GM15510 (cell line): ENCODE results near the gene MNX1.
A peak's percentile ranks its signal among the peaks of the same experiment; 100 is the strongest.

ENCODE experiments used
- POLR2A ChIP-seq: IDR thresholded peaks from 3 replicates; pipeline ENCODE4 v1.6.1; 2011; ENCODE audit warnings: borderline replicate concordance; ENCODE audit not compliant: insufficient read length; ENCODE audit errors: extremely low read depth

Gene MNX1

DNA sequence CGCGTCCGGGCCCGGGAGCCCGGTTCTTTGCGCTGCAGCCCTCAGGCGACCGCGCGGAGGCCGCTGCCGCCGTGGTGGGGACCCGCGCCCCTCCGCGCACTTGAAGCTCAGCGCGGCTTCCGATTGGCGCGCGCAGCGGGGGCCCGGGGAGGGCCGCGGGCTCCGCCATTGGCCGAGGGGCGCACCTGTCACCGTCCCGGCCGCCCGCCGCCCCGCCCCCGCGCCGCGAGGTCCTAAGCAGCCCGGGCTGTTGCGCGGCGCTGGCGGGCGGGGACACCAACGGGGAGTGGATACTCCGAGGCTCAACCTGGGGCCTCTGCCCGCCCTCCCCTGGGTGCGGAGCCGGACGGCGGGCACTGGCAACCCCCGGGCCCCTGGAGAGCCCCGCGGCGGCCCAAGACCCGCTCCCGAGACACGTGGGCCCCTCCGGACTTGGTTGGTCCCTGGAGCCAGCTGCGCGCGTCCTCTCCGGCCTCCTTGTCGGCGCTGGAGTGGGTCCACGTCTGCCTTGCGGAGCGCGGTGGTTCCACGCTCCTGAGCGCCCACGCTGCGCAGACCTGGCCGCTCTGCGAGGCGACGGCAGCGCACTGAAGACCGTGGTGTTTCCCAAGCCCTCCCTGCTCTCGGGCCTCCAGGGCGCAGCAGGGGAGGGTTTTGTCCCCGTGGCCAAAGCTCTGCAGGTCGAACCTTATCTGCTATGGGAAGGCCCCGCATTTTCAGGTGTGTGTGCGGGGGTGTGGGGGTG lies at the start of gene MNX1:
MNX1 (minus strand) TSS at position 76 of the 745 bp plus-strand sequence. CDS start 313 bp downstream, outside the sequence.
- peak; percentile 68 for TF ChIP-seq POLR2A

GRCh38 chr7:157059534-157059933 lies 49.1 kb upstream of the MNX1 start:
- TF ChIP-seq POLR2A = no peak

DNA sequence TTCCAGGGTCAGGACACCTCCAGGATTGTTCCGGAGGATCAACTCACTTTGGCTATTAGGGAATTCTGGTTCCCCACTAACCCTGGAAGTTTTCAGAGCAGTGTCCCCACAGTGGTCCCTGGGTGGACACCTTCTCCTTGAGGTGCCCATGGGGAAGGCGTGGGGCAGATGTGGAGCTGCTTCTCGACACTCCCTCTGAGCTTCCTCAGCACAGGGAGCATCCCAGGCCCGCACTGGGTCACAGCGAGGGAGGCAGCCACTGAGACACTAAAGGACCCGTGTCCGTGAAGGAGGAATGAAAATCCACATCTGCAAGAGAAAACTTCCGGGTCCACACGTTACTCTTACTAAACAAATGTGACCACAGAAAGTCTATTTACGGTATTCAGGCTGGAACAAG lies 48.2 kb upstream of the MNX1 start:
- no peak for TF ChIP-seq POLR2A

DNA sequence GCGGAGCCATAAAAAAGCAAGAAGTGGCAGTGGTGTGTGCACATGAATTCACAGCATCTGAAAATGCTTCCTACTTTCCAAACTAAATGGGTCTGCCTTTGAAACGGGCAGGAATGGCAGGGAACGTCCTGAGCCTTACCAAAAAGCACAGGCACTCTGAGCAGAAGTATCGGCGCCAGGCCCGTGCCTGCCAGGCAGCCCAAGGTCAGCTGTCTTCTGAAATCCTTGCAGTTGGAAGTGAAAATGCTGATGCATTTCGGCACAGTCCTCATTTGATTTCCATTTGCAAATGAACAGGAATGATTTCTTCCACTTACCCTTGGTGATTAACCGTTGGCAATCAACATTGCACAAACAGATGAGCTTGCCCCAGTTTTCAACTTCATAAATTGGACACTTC lies 47.6 kb upstream of the MNX1 start:
- TF ChIP-seq POLR2A = no peak

GRCh38 chr7:157056957-157057902 lies 46.8 kb upstream of the MNX1 start:
- TF ChIP-seq POLR2A = no peak

GRCh38 chr7:157056246-157056645 lies 45.8 kb upstream of the MNX1 start:
- TF ChIP-seq POLR2A = no peak

GRCh38 chr7:157054927-157055326 lies 44.5 kb upstream of the MNX1 start:
- TF ChIP-seq POLR2A = no peak

DNA sequence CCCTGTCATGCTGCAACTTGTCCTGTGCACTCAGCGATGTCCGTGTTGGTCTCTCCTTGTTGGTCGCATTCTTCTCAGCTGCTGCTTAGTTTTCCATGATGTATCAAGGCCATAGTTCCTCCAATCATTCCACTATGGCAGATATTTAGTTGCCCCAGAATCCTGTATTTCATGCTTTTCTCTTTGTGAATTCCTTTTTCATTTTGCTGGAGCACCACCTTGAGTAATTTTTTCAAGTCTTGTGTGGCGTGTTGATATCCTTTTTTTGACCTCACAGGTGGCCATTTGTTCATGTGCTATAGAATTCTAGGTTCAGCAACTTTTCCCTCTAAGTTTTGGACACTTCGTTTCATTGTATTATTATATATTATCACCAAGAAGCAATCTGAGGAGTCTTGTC lies 42.7 kb upstream of the MNX1 start:
- TF ChIP-seq POLR2A = no peak

DNA sequence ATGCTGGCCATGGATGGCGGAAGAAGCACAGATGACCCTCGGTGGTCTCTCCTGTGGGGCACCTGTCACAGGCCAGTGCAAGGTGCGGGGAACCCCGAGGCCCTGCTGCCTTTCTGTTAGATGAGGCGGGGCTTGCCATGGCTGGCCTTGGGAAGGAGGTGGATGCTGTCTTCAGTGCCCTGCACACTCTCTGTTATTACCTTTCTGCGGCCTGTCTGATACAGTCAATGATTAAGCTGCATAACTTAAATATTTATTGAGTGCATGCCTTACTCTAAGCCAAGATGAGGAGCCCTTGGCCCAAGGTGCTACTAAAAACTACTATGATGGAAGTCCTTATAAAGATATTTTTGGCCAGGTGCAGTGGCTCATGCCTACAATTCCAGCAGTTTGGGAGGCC lies 36.7 kb upstream of the MNX1 start:
- no peak for TF ChIP-seq POLR2A

DNA sequence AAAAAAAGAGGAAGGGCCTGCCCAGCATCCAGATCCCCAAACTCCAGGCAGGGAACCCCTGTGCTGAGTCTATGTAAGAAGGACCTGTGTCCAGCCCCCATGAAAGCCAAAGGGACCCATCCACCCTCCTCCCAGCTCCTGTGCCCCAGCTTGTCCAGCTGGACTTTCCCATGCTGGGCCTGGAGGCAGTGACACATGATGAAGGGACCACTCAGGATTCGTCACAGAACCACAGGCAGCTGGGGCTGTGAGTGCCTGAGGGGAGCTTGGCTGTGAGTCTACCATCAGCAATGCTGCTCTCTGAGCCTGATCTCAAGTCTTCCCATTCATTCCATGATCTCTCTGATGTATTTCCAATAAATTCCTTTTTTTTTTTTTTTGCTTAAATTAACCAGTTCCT lies 36.2 kb upstream of the MNX1 start:
- no peak for TF ChIP-seq POLR2A

DNA sequence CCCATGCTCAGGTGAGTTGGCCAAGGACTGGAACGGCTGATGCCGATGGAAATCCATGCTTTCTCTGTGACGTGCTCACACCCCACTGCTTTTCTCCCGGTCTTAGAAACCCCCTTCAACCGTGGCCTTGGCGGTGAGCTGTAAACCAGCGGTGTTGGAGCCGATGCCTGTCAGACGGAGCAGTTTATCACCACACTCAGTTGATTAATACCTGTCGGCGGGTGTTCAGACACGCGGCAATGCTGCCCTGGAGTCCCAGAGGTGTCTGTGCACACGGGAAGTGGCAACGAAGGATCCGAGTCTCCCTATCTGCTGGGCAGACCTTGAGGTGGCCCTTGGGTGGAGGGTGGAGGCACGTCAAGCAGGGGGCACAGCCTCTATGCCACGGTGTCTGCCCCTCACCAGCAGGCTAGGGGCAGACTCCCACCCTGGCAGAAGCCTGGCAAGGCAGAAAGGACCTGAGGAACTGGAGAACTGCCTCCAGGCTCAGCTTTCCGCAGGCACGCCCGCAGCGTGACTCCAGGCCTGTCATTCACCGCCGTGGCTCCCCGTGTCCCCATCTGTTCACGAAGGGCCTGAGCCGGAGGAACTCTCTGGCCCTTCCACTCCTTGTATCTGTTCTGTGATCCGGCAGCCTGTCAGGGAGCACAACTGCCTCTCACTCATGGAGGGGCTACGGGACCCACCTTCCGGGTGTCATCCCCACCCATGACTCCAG lies 34.6 kb upstream of the MNX1 start:
- TF ChIP-seq POLR2A = no peak

- no peak for TF ChIP-seq POLR2A
Observed at GRCh38 chr7:157044147-157044687, 33.8 kb upstream of the MNX1 start.

DNA sequence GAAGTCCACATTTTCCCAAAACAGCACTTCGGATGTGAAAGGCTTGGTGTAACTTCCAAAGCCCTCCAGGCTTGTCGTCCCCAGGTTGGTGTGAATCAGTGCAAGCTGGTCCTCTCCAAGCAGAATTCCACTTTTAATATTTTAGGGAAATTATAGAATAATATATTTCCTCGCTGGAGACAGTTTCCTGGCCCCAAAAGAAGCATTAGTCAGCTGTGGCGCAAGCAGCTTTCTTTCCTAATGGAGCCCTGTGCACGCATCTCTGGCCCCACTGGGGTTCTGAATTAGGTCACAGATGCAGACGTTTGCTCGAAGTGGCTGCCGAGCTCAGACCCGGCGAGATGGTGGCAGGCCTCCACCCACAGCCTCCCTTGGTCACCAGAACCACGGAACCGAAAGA lies 33.3 kb upstream of the MNX1 start:
- TF ChIP-seq POLR2A = no peak

- TF ChIP-seq POLR2A = no peak
Observed at GRCh38 chr7:157041514-157042277, 31.2 kb upstream of the MNX1 start.
